ENCODE data around the gene OXLD1. TPM values are rescaled to one million over a fixed set of nuclear protein-coding genes. Genes with fewer than 3 reads are reported as not detected.

OXLD1 gene
- polyA plus RNA-seq, 2 donors = 38.1 to 46.1 TPM

Other genes with a start within 250 kb of the OXLD1 start
- gene ACTG1, start 153.8 kb downstream of the OXLD1 start, polyA plus RNA-seq = 1,000 to 10,000 TPM; 1,763 to 5,708 TPM
- 1 to 10 TPM in 1 of 2 donors, under 1 TPM in 1; 0.54 to 2.0 TPM for gene FSCN2, start 138.2 kb downstream of the OXLD1 start, polyA plus RNA-seq
- gene FAAP100, start 114.3 kb downstream of the OXLD1 start, polyA plus RNA-seq = 10 to 100 TPM; 17.3 to 27.1 TPM
- gene NPLOC4, start 29.5 kb downstream of the OXLD1 start, polyA plus RNA-seq = 10 to 100 TPM; 30.6 to 38.8 TPM
- gene TSPAN10, start 29.4 kb downstream of the OXLD1 start, polyA plus RNA-seq = 1 to 10 TPM in 1 of 2 donors, under 1 TPM in 1; 0.56 to 1.7 TPM
- under 1 TPM; 0.12 to 0.33 TPM for gene PDE6G, start 10.1 kb downstream of the OXLD1 start, polyA plus RNA-seq
- gene CCDC137, start 132 bp upstream of the OXLD1 start, polyA plus RNA-seq = 10 to 100 TPM; 22.2 to 33.0 TPM
- 10 to 100 TPM; 36.2 to 53.9 TPM for gene ARL16, start 17.2 kb upstream of the OXLD1 start, polyA plus RNA-seq
- 100 to 1,000 TPM in 1 of 2 donors, 10 to 100 TPM in 1; 83.6 to 131 TPM for gene HGS, start 17.4 kb upstream of the OXLD1 start, polyA plus RNA-seq
- 100 to 1,000 TPM; 136 to 173 TPM for gene MRPL12, start 36.8 kb upstream of the OXLD1 start, polyA plus RNA-seq
- 10 to 100 TPM; 40.5 to 42.4 TPM for gene SLC25A10, start 45.7 kb upstream of the OXLD1 start, polyA plus RNA-seq
- gene GCGR, start 137.5 kb upstream of the OXLD1 start, polyA plus RNA-seq = under 1 TPM; 0.11 to 0.14 TPM
- gene MCRIP1, start 166.7 kb upstream of the OXLD1 start, polyA plus RNA-seq = 10 to 100 TPM; 24.7 to 32.3 TPM
- under 1 TPM; 0.25 to 0.98 TPM for gene PPP1R27, start 168.4 kb upstream of the OXLD1 start, polyA plus RNA-seq
- 100 to 1,000 TPM; 582 to 595 TPM for gene P4HB, start 193.9 kb upstream of the OXLD1 start, polyA plus RNA-seq
- gene ARHGDIA, start 204.7 kb upstream of the OXLD1 start, polyA plus RNA-seq = 100 to 1,000 TPM; 201 to 209 TPM
- 10 to 100 TPM; 16.3 to 61.0 TPM for gene ALYREF, start 225.0 kb upstream of the OXLD1 start, polyA plus RNA-seq
- gene ANAPC11, start 225.1 kb upstream of the OXLD1 start, polyA plus RNA-seq = 100 to 1,000 TPM; 127 to 187 TPM
- gene NPB, start 235.6 kb upstream of the OXLD1 start, polyA plus RNA-seq = under 1 TPM; 0.33 to 0.49 TPM
- gene PCYT2, start 244.8 kb upstream of the OXLD1 start, polyA plus RNA-seq = 10 to 100 TPM; 23.1 to 46.5 TPM

Measured in esophagus (tissue), 2 donors.